A673 (cell line): ENCODE measurements around the gene CNKSR1. TPM values are rescaled to one million over a fixed set of nuclear protein-coding genes. Genes with fewer than 3 reads are reported as not detected.

Experiments used
- BruUV-seq: library from RNA; stranded (reverse); fragments of 400-500 nt; replicated peaks from 2 replicates; lab custom pipeline; 2021; lab: Mats Ljungman, UMichigan
- CTCF ChIA-PET: fragments of 300-600 bp; sonication (Branson Sonifier 250); formaldehyde crosslinking; loops from one replicate; lab custom pipeline; 2022; ENCODE audit warnings: antibody characterized with exemption; lab: Charles Lee
- POLR2A ChIA-PET: fragments of 300-600 bp; sonication (Branson Sonifier 250); formaldehyde crosslinking; loops from one replicate; lab custom pipeline; 2022; ENCODE audit warnings: antibody characterized with exemption; ENCODE audit not compliant: low non-redundant PET; lab: Charles Lee
- DNase-seq: peaks from one replicate; pipeline ENCODE4 v3.0.0-alpha.2; 2015; ENCODE audit warnings: low spot score
- H3K27ac ChIP-seq: fragments of 200-600 bp; sonication (generic); 2 replicates; pipeline ENCODE4 v1.5.1; 2016; ENCODE audit warnings: mixed run types, low read depth, mild to moderate bottlenecking, mixed read lengths, antibody characterized with exemption, low read length; ENCODE audit not compliant: poor library complexity, severe bottlenecking
- H3K27me3 ChIP-seq: fragments of 200-600 bp; sonication (generic); replicated peaks from 2 replicates; pipeline ENCODE4 v1.6.1; 2017; ENCODE audit warnings: mixed run types, low read depth, mild to moderate bottlenecking, mixed read lengths, antibody characterized with exemption, low read length; ENCODE audit not compliant: insufficient read depth, poor library complexity
- H3K36me3 ChIP-seq: fragments of 200-600 bp; sonication (generic); 2 replicates; pipeline ENCODE4 v1.6.1; 2016; ENCODE audit warnings: mixed run types, mild to moderate bottlenecking, mixed read lengths, antibody characterized with exemption, low read length; ENCODE audit not compliant: insufficient read depth, poor library complexity, severe bottlenecking
- H3K4me1 ChIP-seq: fragments of 200-600 bp; sonication (generic); 2 replicates; pipeline ENCODE4 v1.6.1; 2017; ENCODE audit warnings: mixed run types, mild to moderate bottlenecking, mixed read lengths, antibody characterized with exemption, low read length; ENCODE audit not compliant: insufficient read depth, poor library complexity, severe bottlenecking
- H3K4me3 ChIP-seq: fragments of 200-600 bp; sonication (generic); 2 replicates; pipeline ENCODE4 v1.5.1; 2016; ENCODE audit warnings: low read depth, mixed run types, mild to moderate bottlenecking, mixed read lengths, low read length; ENCODE audit not compliant: poor library complexity, severe bottlenecking
- H3K9me3 ChIP-seq: fragments of 200-600 bp; sonication (generic); 2 replicates; pipeline ENCODE4 v1.6.1; 2016; ENCODE audit warnings: mixed run types, low read depth, mild to moderate bottlenecking, mixed read lengths, antibody characterized with exemption, low read length; ENCODE audit not compliant: poor library complexity, severe bottlenecking
- CTCF ChIP-seq: fragments of 300-800, 200-600 bp; sonication (generic); conservative IDR thresholded peaks from 2 replicates; pipeline ENCODE4 v1.5.1; 2017; ENCODE audit warnings: low read depth, mild to moderate bottlenecking, antibody characterized with exemption, low read length, moderate library complexity, mixed read lengths
- EZH2 ChIP-seq: fragments of 200-600 bp; sonication (generic); IDR thresholded peaks from 2 replicates; pipeline ENCODE4 v1.6.1; 2017; ENCODE audit warnings: borderline replicate concordance, low read depth, mild to moderate bottlenecking, mixed read lengths, antibody characterized with exemption, low read length; ENCODE audit not compliant: poor library complexity, severe bottlenecking
- intact Hi-C: fragments of 100-400 bp; cut with micrococcal nuclease; formaldehyde crosslinking; loops from one replicate; pipeline ENCODE4 v1.10.0; 2022; ENCODE audit not compliant: unreplicated experiment
- total RNA-seq: library from RNA; stranded (reverse); gene quantifications from 2 replicates; pipeline ENCODE4 v1.2.3, GENCODE V29; 2021

CNKSR1 gene
- total RNA-seq, 1 experiment from 2014 or later, result 1.8 TPM

- no TSS peak for BruUV-seq
- DNase-seq, result peak; percentile 73
- no peaks in the 10 kb centered on the region for H3K36me3 ChIP-seq
- H3K27me3 ChIP-seq, result no peaks in the 10 kb centered on the region
- peak overlapping the region; percentile 42 for H3K4me3 ChIP-seq
- TF ChIP-seq CTCF (no peak), EZH2 (no peak)
- ChIA-PET CTCF (no interaction called here), POLR2A (interaction anchor here (0.7 kb wide), 1 partner anchor 97 kb away, joined by 4 read pairs; no protein-coding TSS in a partner anchor)
- peaks cover 20% of the 10 kb centered on the region for H3K4me1 ChIP-seq
- no peaks in the 10 kb centered on the region for H3K9me3 ChIP-seq
- H3K27ac ChIP-seq, result peak overlapping the region; percentile 43
- intact Hi-C loops, result no loop called here
Observed at GRCh38 chr1:26161415-26162219, 15.7 kb upstream of the CNKSR1 start.

- peak overlapping the region; percentile 42 for H3K4me3 ChIP-seq
- intact Hi-C loops, result no loop called here
- DNase-seq, result no peak
- BruUV-seq, result no TSS peak
- H3K36me3 ChIP-seq, result no peaks in the 10 kb centered on the region
- POLR2A ChIA-PET, result interaction anchor here (0.7 kb wide), 1 partner anchor 98 kb away, joined by 4 read pairs; no protein-coding TSS in a partner anchor
- H3K27ac ChIP-seq, result no peak overlapping the region
- TF ChIP-seq CTCF, result no peak
- no peak for TF ChIP-seq EZH2
- CTCF ChIA-PET, result no interaction called here
- peaks cover 19% of the 10 kb centered on the region for H3K4me1 ChIP-seq
- no peaks in the 10 kb centered on the region for H3K9me3 ChIP-seq
- no peaks in the 10 kb centered on the region for H3K27me3 ChIP-seq
Observed at GRCh38 chr1:26162220-26162709, 15.0 kb upstream of the CNKSR1 start.

DNA sequence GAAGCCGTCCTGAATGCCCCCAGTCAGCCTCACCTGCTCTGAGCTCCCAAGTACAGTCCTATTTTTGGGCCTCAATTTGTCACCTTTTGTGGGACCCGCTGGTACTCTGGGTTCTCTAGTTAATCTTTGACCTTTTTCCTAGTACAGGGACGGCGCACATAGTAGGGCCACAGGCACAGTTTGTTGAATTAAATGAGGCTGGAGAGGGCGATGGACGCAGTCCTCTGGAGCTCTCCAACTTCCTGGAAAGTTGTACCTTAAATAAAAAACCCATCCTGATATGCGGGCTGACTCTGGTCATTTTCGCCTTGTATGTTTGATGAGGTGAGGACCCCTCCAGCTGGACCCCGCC lies 13.6 kb upstream of the CNKSR1 start:
- BruUV-seq, result no TSS peak
- Histone ChIP-seq H3K4me3 (peak overlapping the region; percentile 51), H3K9me3 (no peaks in the 10 kb centered on the region), H3K27me3 (no peaks in the 10 kb centered on the region), H3K36me3 (no peaks in the 10 kb centered on the region), H3K4me1 (peaks cover 21% of the 10 kb centered on the region), H3K27ac (no peak overlapping the region)
- DNase-seq, result no peak
- ChIA-PET CTCF (no interaction called here), POLR2A (no interaction called here)
- no peak for TF ChIP-seq EZH2
- TF ChIP-seq CTCF, result no peak
- intact Hi-C loops, result loop anchor here (1.0 kb wide), 1 partner anchor 58 kb away; no protein-coding TSS in a partner anchor
